GM20431 (cell line): ENCODE data around the gene CALCA.
"Not testable (repeated sequence)": the region's sequence is repeated elsewhere in the genome, so short reads cannot be mapped to it uniquely, and the experiment has no call there.

Source experiments
- in situ Hi-C: fragments of 300-500 bp; cut with MseI, MboI; formaldehyde crosslinking; loops from one replicate; pipeline ENCODE4 v1.15.0; 2020; ENCODE audit warnings: low sequenced_read_pairs; ENCODE audit not compliant: unreplicated experiment

Gene CALCA

GRCh38 chr11:14971865-14972580, at the start of gene CALCA:
TSS of gene CALCA (minus strand) at chr11:14972351. CDS start at chr11:14971192, 1,159 bp downstream.
- in situ Hi-C loops = no loop called here

- in situ Hi-C loops = no loop called here
Measured at GRCh38 chr11:15016200-15016599, 44.0 kb upstream of the CALCA start.

- in situ Hi-C loops = no loop called here
Measured at GRCh38 chr11:15011776-15012345, 39.7 kb upstream of the CALCA start.

- in situ Hi-C loops = no loop called here
Measured at GRCh38 chr11:15010865-15011264, 38.7 kb upstream of the CALCA start.

GRCh38 chr11:15006139-15006759, 34.1 kb upstream of the CALCA start:
- in situ Hi-C loops = no loop called here

GRCh38 chr11:14988133-14988532, 16.0 kb upstream of the CALCA start:
- in situ Hi-C loops = not testable (repeated sequence)

- in situ Hi-C loops = no loop called here
Measured at GRCh38 chr11:14981507-14981906, 9.4 kb upstream of the CALCA start.

- in situ Hi-C loops = no loop called here
Measured at GRCh38 chr11:14980854-14981253, 8.7 kb upstream of the CALCA start.

- in situ Hi-C loops = no loop called here
Measured at GRCh38 chr11:14977101-14977880, 5.1 kb upstream of the CALCA start.

GRCh38 chr11:14975252-14975587, 3.1 kb upstream of the CALCA start:
- in situ Hi-C loops = no loop called here

GRCh38 chr11:14974515-14975251, 2.5 kb upstream of the CALCA start:
- in situ Hi-C loops = no loop called here

GRCh38 chr11:14973621-14974514, 1.7 kb upstream of the CALCA start:
- in situ Hi-C loops = no loop called here

GRCh38 chr11:14972581-14973495, 687 bp upstream of the CALCA start:
- in situ Hi-C loops = no loop called here

- in situ Hi-C loops = no loop called here
Measured at GRCh38 chr11:14969901-14970323, 2.2 kb downstream of the CALCA start.

GRCh38 chr11:14967581-14968243, 4.4 kb downstream of the CALCA start:
- in situ Hi-C loops = no loop called here

GRCh38 chr11:14956111-14956510, 16.0 kb downstream of the CALCA start:
- in situ Hi-C loops = no loop called here

GRCh38 chr11:14954581-14954980, 17.6 kb downstream of the CALCA start:
- in situ Hi-C loops = no loop called here

- in situ Hi-C loops = no loop called here
Measured at GRCh38 chr11:14953904-14954303, 18.2 kb downstream of the CALCA start.
